Measurements from ENCODE around the gene PEPD.

Gene PEPD

GRCh38 chr19:33405254-33405552 lies 116.4 kb downstream of the PEPD start:
- no peak for DNase-seq

- DNase-seq: no peak
Observed at GRCh38 chr19:33404506-33405253, 116.9 kb downstream of the PEPD start.

GRCh38 chr19:33403973-33404304 lies 117.7 kb downstream of the PEPD start:
- DNase-seq: no peak

GRCh38 chr19:33403221-33403972 lies 118.2 kb downstream of the PEPD start:
- DNase-seq: no peak

- no peak for DNase-seq
Observed at GRCh38 chr19:33402421-33403220, 119.0 kb downstream of the PEPD start.

GRCh38 chr19:33401683-33402420 lies 119.7 kb downstream of the PEPD start:
- DNase-seq: no peak

GRCh38 chr19:33400856-33401682 lies 120.5 kb downstream of the PEPD start:
- no peak for DNase-seq

GRCh38 chr19:33399745-33400681 lies 121.6 kb downstream of the PEPD start:
- DNase-seq: no peak

- no peak for DNase-seq
Observed at GRCh38 chr19:33399081-33399744, 122.4 kb downstream of the PEPD start.

GRCh38 chr19:33398361-33399060 lies 123.1 kb downstream of the PEPD start:
- no peak for DNase-seq

GRCh38 chr19:33397536-33398360 lies 123.8 kb downstream of the PEPD start:
- no peak for DNase-seq

GRCh38 chr19:33396701-33397535 lies 124.7 kb downstream of the PEPD start:
- DNase-seq: no peak

GRCh38 chr19:33395561-33396550 lies 125.7 kb downstream of the PEPD start:
- peak; percentile 14 for DNase-seq

GRCh38 chr19:33394723-33395560 lies 126.6 kb downstream of the PEPD start:
- DNase-seq: no peak

GRCh38 chr19:33394006-33394722 lies 127.4 kb downstream of the PEPD start:
- DNase-seq: peak; percentile 61

All from HCEC 1CT (cell line).